22Rv1 (cell line): ENCODE measurements around the gene RAP1GAP2.
"Not testable (repeated sequence)": the region's sequence is repeated elsewhere in the genome, so short reads cannot be mapped to it uniquely, and the experiment has no call there.

Experiments
- H3K27ac ChIP-seq: fragments of 450-650 bp; 2 replicates; pipeline ENCODE4 v1.5.1; 2017
- CTCF ChIP-seq: fragments of 450-650 bp; IDR thresholded peaks from 2 replicates; pipeline ENCODE4 v1.5.1; 2017; ENCODE audit warnings: mild to moderate bottlenecking
- ZFX ChIP-seq: fragments of 450-650 bp; IDR thresholded peaks from 2 replicates; pipeline ENCODE4 v1.6.1; 2017; ENCODE audit warnings: antibody characterized with exemption, borderline replicate concordance

Gene RAP1GAP2

GRCh38 chr17:3026856-3027751 is 230.9 kb downstream of the RAP1GAP2 start:
- TF ChIP-seq CTCF (no peak), ZFX (no peak)
- no peak overlapping the region for H3K27ac ChIP-seq

GRCh38 chr17:3027786-3028532 is 231.7 kb downstream of the RAP1GAP2 start:
- no peak overlapping the region for H3K27ac ChIP-seq
- TF ChIP-seq ZFX (no peak), CTCF (no peak)

GRCh38 chr17:3029213-3029913 is 233.1 kb downstream of the RAP1GAP2 start:
- H3K27ac ChIP-seq = no peak overlapping the region
- no peak for TF ChIP-seq CTCF
- no peak for TF ChIP-seq ZFX

- no peak overlapping the region for H3K27ac ChIP-seq
- TF ChIP-seq CTCF = no peak
- no peak for TF ChIP-seq ZFX
Observed at GRCh38 chr17:3030096-3030495, 233.9 kb downstream of the RAP1GAP2 start.

GRCh38 chr17:3030852-3031470 is 234.7 kb downstream of the RAP1GAP2 start:
- H3K27ac ChIP-seq = not testable (repeated sequence)

- no peak overlapping the region for H3K27ac ChIP-seq
Observed at GRCh38 chr17:3032258-3033247, 236.3 kb downstream of the RAP1GAP2 start.

More at GRCh38 chr17:3032258-3033247, 236.3 kb downstream of the RAP1GAP2 start:
- TF ChIP-seq ZFX = no peak
- TF ChIP-seq CTCF = no peak
